Psoas muscle (tissue), 8 donors: Measurements from ENCODE around the gene HDC. TPM values are rescaled to one million over a fixed set of nuclear protein-coding genes. Genes with fewer than 3 reads are reported as not detected.

Source experiments
- ATAC-seq, 4 donors: fragments of 200-7000 bp; cut with Tn5 transposase; one replicate each; pipeline ENCODE4 v1.9.1; 2020; ENCODE audit warnings: moderate library complexity in 3 of 4, mild to moderate bottlenecking in 2 of 4
- DNase-seq, 2 donors: peaks; one replicate each; pipeline ENCODE4 v3.0.0-alpha.2; 2020
- H3K27ac ChIP-seq: fragments of 200-600 bp; one replicate; pipeline ENCODE4 v1.8.0; 2022
- H3K27me3 ChIP-seq, 3 donors: fragments of 200-600 bp in 1 of 3; one replicate each; pipeline versions ENCODE4 v1.6.1 to v1.8.0; 2013 to 2022; ENCODE audit warnings: low read length in 2 of 3, mild to moderate bottlenecking in 2 of 3, moderate library complexity in 1 of 3; ENCODE audit not compliant: insufficient read depth in 3 of 3
- H3K36me3 ChIP-seq, 2 donors: fragments of 200-600 bp in 1 of 2; one replicate each; pipeline versions ENCODE4 v1.6.1 to v1.8.0; 2013 to 2022; ENCODE audit warnings: low read depth in 1 of 2, mild to moderate bottlenecking in 1 of 2, moderate library complexity in 1 of 2; ENCODE audit not compliant: insufficient read depth in 1 of 2
- H3K4me1 ChIP-seq: fragments of 200-600 bp; one replicate; pipeline ENCODE4 v1.8.0; 2022
- H3K4me3 ChIP-seq: fragments of 200-600 bp; one replicate; pipeline ENCODE4 v1.8.0; 2022; ENCODE audit warnings: mild to moderate bottlenecking
- H3K9me3 ChIP-seq: fragments of 200-600 bp; one replicate; pipeline ENCODE4 v1.8.0; 2022
- CTCF ChIP-seq: fragments of 200-600 bp; IDR thresholded peaks from one replicate; pipeline ENCODE4 v1.8.0; 2022; ENCODE audit warnings: antibody characterized with exemption
- WGBS, 3 donors: extraction: QIAGEN DNeasy Blood & Tissue Kit; methylation state at CpG; one replicate each; pipeline versions ENCODE4 v1.1.6 to v1.1.7; 2013; 5-methylcytosine and 5-hydroxymethylcytosine counted together
- intact Hi-C, 2 donors: fragments of 100-400 bp; cut with DNase I; formaldehyde crosslinking; loops; one replicate each; pipeline versions ENCODE4 v1.11.0 to v1.14.2; 2022
- polyA plus RNA-seq, 3 donors: library from polyadenylated mRNA; stranded (reverse); fragments of 200-250 nt; gene quantifications; one replicate each; pipeline ENCODE4 v1.2.3, GENCODE V29; 2013
- total RNA-seq, 4 donors: library from RNA; stranded (reverse); fragmentation: NEBNext Ultra II Directional in 2 of 4; extraction: Animal tissue kit (Norgen Biotek cat#: 25700) in 2 of 4; gene quantifications; one replicate each; pipeline versions ENCODE4 v1.2.1 to v1.2.4, GENCODE V29; 2021 to 2023
- donor health status: healthy with polysubstance abuse.
- donor health status: DM: no; HTN: no; CAD: no; lungs with moderate emphysema.
- donor health status: Bipolar disorder and iron deficiency.
- donor health status: healthy.
- donor health status: DM: yes; HTN: yes; CAD: no.
- donor health status: DM: no; HTN: no; CAD: no.
- donor health status: DM: no; HTN: no; CAD: no.
- donor health status: DM: yes; HTN: yes; CAD: no.

The HDC gene
- total and polyA plus RNA-seq, 7 donors = 0.03 to 0.97 (median 0.34) TPM

- H3K9me3 ChIP-seq = no peaks in the 10 kb centered on the region
- no peak for DNase-seq
Measured at GRCh38 chr15:50298340-50298739, 32.8 kb upstream of the HDC start.

GRCh38 chr15:50295966-50296365 lies 30.4 kb upstream of the HDC start:
- WGBS, 3 donors = 89 to 96% (median 93%) methylated on average over 1 of the region's 1 CpG
- intact Hi-C loops = no loop called here
- Histone ChIP-seq H3K4me3 (no peak overlapping the region), H3K9me3 (no peaks in the 10 kb centered on the region), H3K4me1 (no peaks in the 10 kb centered on the region), H3K27ac (no peak overlapping the region), H3K27me3 (no peaks in the 10 kb centered on the region), H3K36me3 (peaks cover 0 to 61% of the 10 kb centered on the region in 2 donors)
- TF ChIP-seq CTCF = no peak
- DNase-seq (no peak), ATAC-seq (no peak)

More at GRCh38 chr15:50298340-50298739, 32.8 kb upstream of the HDC start:
- no peak overlapping the region for H3K4me3 ChIP-seq
- H3K27ac ChIP-seq = no peak overlapping the region
- TF ChIP-seq CTCF = no peak
- no peaks in the 10 kb centered on the region for H3K4me1 ChIP-seq
- H3K27me3 ChIP-seq = no peaks in the 10 kb centered on the region
- no peak for ATAC-seq
- H3K36me3 ChIP-seq = peaks cover 0 to 81% of the 10 kb centered on the region in 2 donors
- intact Hi-C loops = no loop called here
- WGBS, 3 donors = 98 to 99% (median 98%) methylated on average over 2 of the region's 2 CpGs

- intact Hi-C loops = no loop called here
- no peaks in the 10 kb centered on the region for H3K27me3 ChIP-seq
- no peaks in the 10 kb centered on the region for H3K4me1 ChIP-seq
- H3K27ac ChIP-seq = no peak overlapping the region
- no peak overlapping the region for H3K4me3 ChIP-seq
- ATAC-seq (no peak), DNase-seq (no peak)
- no peaks in the 10 kb centered on the region for H3K9me3 ChIP-seq
- no peak for TF ChIP-seq CTCF
- H3K36me3 ChIP-seq = peaks cover 0 to 58% of the 10 kb centered on the region in 2 donors
- WGBS, 3 donors = 96 to 100% (median 96%) methylated on average over 2 of the region's 2 CpGs
Measured at GRCh38 chr15:50289749-50290148, 24.2 kb upstream of the HDC start.

GRCh38 chr15:50287324-50288116 lies 22.0 kb upstream of the HDC start:
- intact Hi-C loops = no loop called here
- Histone ChIP-seq H3K27me3 (no peaks in the 10 kb centered on the region), H3K9me3 (no peaks in the 10 kb centered on the region), H3K36me3 (peaks cover 0 to 66% of the 10 kb centered on the region in 2 donors), H3K4me1 (no peaks in the 10 kb centered on the region), H3K27ac (no peak overlapping the region), H3K4me3 (no peak overlapping the region)
- TF ChIP-seq CTCF = no peak
- 94 to 100% (median 95%) methylated on average over 6 of the region's 6 CpGs for WGBS, 3 donors
- no peak for DNase-seq
- ATAC-seq = no peak
